Measurements from ENCODE around the gene MYO5A.

DNA sequence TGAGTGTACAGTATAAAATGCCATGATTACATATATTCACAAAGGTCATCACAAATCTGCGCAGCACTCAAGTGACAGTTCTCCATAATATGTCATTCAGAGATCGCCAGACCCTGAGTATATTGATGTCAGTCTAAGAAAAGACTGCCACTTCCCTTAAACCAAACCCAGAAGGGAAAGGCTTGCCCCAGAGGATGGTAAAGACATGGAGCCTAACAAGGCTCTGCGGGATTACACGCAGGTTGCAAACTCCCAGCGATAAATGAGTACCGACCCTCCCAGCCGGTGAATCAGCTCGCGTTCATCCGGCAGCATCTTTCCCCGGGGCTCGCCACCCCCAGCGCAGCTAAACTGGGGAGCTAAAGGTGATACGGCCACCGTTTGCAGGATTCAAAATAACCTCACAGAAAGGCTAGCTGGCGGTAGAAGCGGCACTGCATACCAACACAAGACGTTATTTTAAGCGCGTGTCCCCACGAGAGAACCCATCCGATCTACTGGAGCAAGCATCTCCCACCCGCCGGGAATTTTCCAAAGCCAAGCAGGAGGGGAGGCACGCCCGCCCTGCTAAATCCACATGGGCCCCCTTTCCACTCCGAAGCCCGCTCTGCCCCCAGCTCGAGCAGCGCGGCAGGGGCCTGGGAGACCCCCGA, 643 bp downstream of the MYO5A start:
- TF ChIP-seq, protein P1, sequence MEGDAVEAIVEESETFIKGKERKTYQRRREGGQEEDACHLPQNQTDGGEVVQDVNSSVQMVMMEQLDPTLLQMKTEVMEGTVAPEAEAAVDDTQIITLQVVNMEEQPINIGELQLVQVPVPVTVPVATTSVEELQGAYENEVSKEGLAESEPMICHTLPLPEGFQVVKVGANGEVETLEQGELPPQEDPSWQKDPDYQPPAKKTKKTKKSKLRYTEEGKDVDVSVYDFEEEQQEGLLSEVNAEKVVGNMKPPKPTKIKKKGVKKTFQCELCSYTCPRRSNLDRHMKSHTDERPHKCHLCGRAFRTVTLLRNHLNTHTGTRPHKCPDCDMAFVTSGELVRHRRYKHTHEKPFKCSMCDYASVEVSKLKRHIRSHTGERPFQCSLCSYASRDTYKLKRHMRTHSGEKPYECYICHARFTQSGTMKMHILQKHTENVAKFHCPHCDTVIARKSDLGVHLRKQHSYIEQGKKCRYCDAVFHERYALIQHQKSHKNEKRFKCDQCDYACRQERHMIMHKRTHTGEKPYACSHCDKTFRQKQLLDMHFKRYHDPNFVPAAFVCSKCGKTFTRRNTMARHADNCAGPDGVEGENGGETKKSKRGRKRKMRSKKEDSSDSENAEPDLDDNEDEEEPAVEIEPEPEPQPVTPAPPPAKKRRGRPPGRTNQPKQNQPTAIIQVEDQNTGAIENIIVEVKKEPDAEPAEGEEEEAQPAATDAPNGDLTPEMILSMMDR (conservative IDR thresholded peaks at IDR 0.05; ENCODE audit: low read length): no peak
- TF ChIP-seq EZH2phosphoT487 (IDR thresholded peaks at IDR 0.05; ENCODE audit: borderline replicate concordance): no peak

Data from Loucy (cell line).